HG03342 (cell line): Measurements from ENCODE around the gene UBE2L6.
"Not testable (repeated sequence)": the region's sequence is repeated elsewhere in the genome, so short reads cannot be mapped to it uniquely, and the experiment has no call there.

Source experiments
- ATAC-seq: cut with Tn5 transposase; IDR thresholded peaks from one replicate; pipeline ENCODE4 v1.9.1; 2021; ENCODE audit warnings: mild to moderate bottlenecking, moderate library complexity; ENCODE audit not compliant: unreplicated experiment

UBE2L6 gene

DNA sequence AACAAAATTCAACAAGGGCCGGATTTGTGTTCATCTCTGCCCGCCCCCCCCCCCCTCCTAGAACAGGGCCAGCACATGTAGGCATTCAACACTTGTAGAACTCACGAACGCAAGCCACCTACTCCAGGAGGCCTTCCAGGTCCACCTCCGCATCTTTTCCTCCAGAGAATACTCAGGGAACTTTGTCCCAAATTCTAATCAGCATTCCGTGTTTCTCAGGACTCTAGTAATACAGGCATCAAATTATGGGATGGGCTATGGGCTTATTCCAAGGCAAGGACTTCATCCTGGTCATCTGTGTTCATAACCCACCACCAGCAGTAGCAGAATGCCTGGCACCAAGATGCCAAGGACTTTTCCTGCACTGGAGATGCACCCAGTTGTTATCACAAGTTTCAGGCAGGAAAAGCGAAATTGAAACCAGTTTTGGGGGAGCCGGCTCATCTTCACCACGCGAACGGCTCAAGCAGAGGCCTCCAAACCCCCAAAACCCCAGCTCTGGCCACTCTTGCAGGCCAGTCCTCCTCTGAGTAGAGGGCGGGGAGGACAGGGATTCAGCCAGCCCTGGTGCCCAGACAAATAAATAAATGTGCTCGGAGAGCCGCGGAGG, 462 bp downstream of the UBE2L6 start:
- peak; percentile 12 for ATAC-seq

- peak; percentile 66 for ATAC-seq
Observed at GRCh38 chr11:57566005-57566904, 1.2 kb downstream of the UBE2L6 start.

GRCh38 chr11:57562596-57562995, 4.9 kb downstream of the UBE2L6 start:
- no peak for ATAC-seq

GRCh38 chr11:57560146-57560545, 7.3 kb downstream of the UBE2L6 start:
- no peak for ATAC-seq

GRCh38 chr11:57556041-57556440, 11.4 kb downstream of the UBE2L6 start:
- ATAC-seq, result no peak

GRCh38 chr11:57555393-57555792, 12.1 kb downstream of the UBE2L6 start:
- ATAC-seq, result no peak

DNA sequence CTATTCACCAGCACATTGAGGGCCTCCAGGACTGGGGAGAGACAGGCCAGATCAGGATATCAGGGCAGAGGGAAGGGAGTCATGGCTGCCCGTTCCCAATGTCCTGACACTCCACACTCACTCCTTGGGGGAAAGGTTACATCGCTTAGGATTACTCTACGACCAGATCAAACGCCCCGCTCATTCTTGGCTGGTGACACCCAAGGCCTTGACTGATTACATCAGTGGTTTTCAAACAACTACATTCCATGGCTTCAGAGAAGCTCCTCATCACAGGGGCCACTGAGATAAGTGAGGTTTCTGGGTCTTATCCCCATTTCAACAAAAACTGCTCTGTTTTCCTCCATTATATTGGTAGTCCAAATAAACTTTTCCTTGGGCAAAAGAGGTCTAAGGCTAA, 15.0 kb downstream of the UBE2L6 start:
- no peak for ATAC-seq

DNA sequence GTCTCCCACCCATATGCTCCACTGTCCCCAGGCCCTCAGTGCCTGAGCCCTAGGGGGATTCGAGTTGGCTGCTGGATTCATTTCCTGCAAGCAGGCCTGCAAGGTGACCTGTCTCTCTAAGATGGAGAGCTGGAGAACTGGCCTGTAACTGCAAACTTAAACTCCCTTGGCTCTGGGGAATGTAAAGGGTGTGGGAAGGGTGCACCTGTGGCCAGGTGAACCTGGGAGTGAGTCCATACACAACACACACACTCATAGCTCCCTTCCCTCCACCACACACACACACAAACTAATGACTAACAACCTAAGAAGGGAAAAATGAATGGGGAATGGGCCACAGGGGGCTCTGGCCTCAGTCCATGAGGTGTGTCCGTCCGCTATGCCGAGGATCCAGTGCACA, 15.5 kb downstream of the UBE2L6 start:
- no peak for ATAC-seq

DNA sequence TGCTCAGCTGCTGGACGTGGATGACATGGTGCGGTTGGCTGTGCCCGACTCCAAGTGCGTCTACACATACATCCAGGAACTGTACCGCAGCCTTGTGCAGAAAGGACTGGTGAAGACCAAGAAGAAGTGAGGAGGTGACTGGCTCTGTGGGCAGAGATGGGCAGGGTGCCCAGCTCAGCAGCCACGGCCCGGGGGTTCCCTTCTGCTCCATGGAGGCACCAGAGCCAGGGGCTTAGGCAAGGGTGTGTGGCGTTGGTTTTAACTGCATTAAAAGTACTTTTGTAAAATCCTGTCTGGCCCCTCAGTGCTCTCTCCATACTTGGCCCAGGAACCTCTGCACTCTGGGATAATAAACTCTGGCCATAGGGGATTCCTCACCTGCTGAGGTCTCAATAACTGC, 17.5 kb downstream of the UBE2L6 start:
- no peak for ATAC-seq

- ATAC-seq, result peak; percentile 85
Observed at GRCh38 chr11:57547854-57548377, 19.6 kb downstream of the UBE2L6 start.

DNA sequence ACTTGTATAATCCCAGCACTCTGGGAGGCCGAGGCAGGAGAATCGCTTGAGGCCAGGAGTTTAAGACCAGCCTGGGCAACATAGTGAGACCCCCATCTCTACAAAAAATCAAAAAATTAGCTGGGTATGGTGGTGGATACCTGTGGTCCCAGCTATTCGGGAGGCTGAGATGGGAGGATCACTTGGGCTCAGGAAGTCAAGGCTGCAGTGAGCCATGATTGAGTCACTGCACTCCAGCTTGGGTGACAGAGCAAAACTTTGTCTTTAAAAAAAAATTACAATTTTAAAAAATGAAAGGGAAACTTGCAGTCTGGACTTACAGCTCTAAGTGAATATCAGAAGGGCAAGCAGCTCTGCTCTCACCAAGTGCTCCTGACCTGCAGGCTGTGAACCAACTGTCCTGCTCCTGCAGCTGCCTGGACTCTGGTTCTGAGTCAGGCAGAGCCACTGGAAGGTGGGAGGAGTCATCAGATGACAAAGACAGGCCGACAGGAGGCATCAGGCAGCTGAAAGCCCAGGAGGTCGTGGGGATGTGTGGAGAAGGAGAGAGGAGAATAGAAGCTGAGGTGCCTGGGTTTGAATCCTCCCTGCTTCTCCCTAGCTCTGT, 20.5 kb downstream of the UBE2L6 start:
- peak; percentile 45 for ATAC-seq

- ATAC-seq, result no peak
Observed at GRCh38 chr11:57546451-57546850, 21.0 kb downstream of the UBE2L6 start.

- no peak for ATAC-seq
Observed at GRCh38 chr11:57545883-57546282, 21.6 kb downstream of the UBE2L6 start.

GRCh38 chr11:57544566-57544965, 22.9 kb downstream of the UBE2L6 start:
- no peak for ATAC-seq

DNA sequence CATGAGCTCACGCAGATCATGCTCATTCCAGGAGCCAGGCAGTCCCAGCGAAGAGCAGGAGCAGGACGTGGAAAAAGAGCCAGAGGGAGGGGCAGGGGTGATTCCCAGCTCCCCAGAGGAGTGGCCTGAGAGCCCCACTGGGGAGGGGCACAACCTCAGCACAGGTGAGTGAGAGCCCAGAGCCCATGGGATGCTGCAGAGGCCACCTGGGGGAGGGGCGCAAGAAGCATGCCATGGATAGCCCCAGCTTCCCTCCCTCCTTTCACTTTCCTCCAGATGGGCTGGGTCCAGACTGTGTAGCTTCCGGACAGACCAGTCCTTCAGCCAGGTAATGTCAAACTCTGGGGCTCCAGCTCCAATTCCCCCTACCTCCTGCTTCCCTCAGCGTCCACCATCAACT, 23.9 kb downstream of the UBE2L6 start:
- ATAC-seq, result no peak

DNA sequence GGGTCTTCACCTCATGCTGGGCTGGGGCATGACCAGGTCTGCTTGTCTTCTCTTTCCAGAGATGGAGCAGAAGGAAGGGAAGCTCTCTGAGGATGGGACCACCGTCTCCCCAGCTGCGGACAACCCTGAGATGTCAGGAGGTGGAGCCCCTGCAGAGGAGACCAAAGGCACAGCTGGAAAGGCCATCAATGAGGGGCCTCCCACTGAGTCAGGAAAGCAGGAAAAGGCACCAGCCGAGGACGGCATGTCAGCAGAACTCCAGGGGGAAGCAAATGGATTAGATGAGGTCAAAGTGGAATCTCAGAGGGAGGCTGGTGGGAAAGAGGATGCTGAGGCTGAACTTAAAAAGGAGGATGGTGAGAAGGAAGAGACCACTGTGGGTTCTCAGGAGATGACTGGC, 24.9 kb downstream of the UBE2L6 start:
- no peak for ATAC-seq

DNA sequence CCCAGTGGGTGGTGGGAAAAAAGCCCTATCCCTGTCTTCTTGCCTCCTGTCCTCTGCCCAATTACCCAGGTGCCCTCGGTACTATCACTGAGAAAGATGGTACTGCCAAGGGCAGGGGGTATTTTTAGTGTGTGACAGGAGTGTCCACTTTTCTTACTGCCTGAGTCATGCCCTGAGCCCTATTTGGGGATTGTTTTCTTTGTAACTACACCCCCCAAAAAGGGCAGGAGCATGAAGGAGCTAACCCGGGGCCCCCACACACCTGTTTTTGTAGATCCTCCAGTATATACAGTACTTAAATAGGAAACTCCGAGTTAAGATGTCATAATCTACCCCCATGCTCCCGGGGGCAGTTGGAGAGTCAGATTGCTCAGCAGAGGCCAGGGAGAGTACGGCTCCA, 26.3 kb downstream of the UBE2L6 start:
- no peak for ATAC-seq

- no peak for ATAC-seq
Observed at GRCh38 chr11:57539342-57539741, 28.1 kb downstream of the UBE2L6 start.

DNA sequence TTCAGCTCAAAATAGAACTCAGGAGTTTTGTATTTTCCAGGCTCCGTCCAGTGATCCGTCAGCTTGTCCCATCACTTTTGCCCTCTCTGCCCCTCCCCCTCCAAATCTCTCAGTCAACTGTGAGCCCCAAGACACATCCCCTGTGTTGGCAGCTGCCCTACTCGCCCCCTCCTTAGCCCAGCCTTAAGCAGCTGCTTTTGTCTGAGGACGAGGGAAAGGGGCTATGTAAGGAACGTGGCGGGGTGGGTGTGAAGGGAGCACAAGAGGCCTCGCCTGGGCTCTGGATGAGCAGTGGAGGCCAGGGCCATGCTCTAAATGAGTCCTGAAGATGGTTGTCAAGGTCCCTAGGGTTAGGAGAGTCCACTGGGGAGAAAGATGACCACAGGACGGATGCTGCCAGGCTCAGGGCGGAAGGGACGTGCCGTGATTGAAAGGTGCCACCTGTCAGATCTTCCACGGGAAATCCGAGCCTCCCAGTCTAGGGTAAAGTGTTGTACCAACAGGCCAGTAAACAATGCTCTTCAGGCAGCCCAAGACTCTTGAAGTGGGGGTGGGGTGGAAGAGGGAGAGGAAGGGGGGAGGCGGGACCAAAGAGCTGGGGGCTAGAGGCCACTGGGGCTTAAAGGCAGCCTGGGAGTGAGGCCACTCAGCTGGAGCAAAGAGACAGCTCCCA, 30.4 kb downstream of the UBE2L6 start, which contains the start of gene SMTNL1:
Gene SMTNL1, plus strand, starts transcription at position 649 of the 673 bp plus-strand sequence. CDS start 5,048 bp downstream, outside the sequence.
- ATAC-seq, result no peak

- ATAC-seq, result not testable (repeated sequence)
Observed at GRCh38 chr11:57534449-57534848, 33.0 kb downstream of the UBE2L6 start.
